ENCODE measurements around the gene LYST. TPM values are rescaled to one million over a fixed set of nuclear protein-coding genes. Genes with fewer than 3 reads are reported as not detected.

The LYST gene
- polyA plus RNA-seq, 1 donor (not counting 4 experiments of a cell fraction or from before 2014, with no cell fraction given), result 24.7 TPM

GRCh38 chr1:235669277-235669676 is 197.4 kb downstream of the LYST start:
- no peak overlapping the region for H3K27ac ChIP-seq (ENCODE audit: control insufficient read depth, insufficient read depth, low read length)

DNA sequence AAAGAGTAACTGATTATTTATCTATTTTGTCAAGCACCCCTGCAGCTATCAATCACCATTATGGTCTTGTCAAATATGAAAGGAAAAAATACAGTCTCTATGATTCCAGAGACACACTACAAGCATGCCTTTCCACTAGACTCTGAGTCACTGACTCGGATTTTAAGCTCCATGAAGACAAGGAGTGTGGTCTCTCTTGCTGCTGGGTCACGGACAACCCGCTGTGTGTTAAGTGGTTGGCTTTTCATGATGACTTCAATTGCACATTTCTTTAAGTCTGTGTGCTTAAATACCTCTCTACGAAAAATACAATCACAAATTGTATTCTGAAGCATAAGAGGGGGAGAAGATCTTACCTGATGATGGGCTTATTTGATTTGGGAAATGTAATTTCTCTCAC is 203.1 kb downstream of the LYST start:
- Histone ChIP-seq H3K4me3 (ENCODE audit: control insufficient read depth in 2 of 3, extremely low read depth in 1 of 3, insufficient read depth in 2 of 3, low read depth in 1 of 3, low read length in 3 of 3) (no peak overlapping the region), H3K27ac (ENCODE audit: control insufficient read depth, insufficient read depth, low read length) (no peak overlapping the region), H3K36me3 (ENCODE audit: control insufficient read depth in 2 of 2, extremely low read depth in 1 of 2, insufficient read depth in 2 of 2, low read length in 2 of 2) (no peaks in the 10 kb centered on the region), H4K20me1 (ENCODE audit: control insufficient read depth, extremely low read depth, insufficient read depth, low read length) (no peaks in the 10 kb centered on the region), H2AFZ (ENCODE audit: control insufficient read depth, low read length) (no peak overlapping the region), H3K4me1 (ENCODE audit: control insufficient read depth, extremely low read depth, insufficient read depth, low read length) (no peaks in the 10 kb centered on the region), H3K27me3 (ENCODE audit: control insufficient read depth, extremely low read depth, insufficient read depth, low read length) (no peaks in the 10 kb centered on the region), H3K9me3 (ENCODE audit: control insufficient read depth, low read depth, low read length) (no peaks in the 10 kb centered on the region), H3K9me1 (ENCODE audit: control insufficient read depth, extremely low read depth, insufficient read depth, low read length) (no peaks in the 10 kb centered on the region), H3K4me2 (ENCODE audit: control insufficient read depth, extremely low read depth, insufficient read depth, low read depth, low read length) (no peak overlapping the region), H3K79me2 (ENCODE audit: control insufficient read depth, insufficient read depth, low read length) (no peaks in the 10 kb centered on the region), H3K9ac (ENCODE audit: control insufficient read depth, extremely low read depth, insufficient read depth, low read length) (no peak overlapping the region)
- DNase-seq (ENCODE audit: low read depth, low spot score) (no peak), FAIRE-seq (no peak)
- dilution Hi-C loops (cut with MboI; ENCODE audit: extremely low pct_ligation_motif_present, low sequenced_read_pairs), result no loop called here
- TF ChIP-seq, protein P1, sequence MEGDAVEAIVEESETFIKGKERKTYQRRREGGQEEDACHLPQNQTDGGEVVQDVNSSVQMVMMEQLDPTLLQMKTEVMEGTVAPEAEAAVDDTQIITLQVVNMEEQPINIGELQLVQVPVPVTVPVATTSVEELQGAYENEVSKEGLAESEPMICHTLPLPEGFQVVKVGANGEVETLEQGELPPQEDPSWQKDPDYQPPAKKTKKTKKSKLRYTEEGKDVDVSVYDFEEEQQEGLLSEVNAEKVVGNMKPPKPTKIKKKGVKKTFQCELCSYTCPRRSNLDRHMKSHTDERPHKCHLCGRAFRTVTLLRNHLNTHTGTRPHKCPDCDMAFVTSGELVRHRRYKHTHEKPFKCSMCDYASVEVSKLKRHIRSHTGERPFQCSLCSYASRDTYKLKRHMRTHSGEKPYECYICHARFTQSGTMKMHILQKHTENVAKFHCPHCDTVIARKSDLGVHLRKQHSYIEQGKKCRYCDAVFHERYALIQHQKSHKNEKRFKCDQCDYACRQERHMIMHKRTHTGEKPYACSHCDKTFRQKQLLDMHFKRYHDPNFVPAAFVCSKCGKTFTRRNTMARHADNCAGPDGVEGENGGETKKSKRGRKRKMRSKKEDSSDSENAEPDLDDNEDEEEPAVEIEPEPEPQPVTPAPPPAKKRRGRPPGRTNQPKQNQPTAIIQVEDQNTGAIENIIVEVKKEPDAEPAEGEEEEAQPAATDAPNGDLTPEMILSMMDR (optimal IDR thresholded peaks at IDR 0.05 in 1 of 3, IDR thresholded peaks at IDR 0.05 in 1 of 3, conservative IDR thresholded peaks at IDR 0.05 in 1 of 3; ENCODE audit: extremely low read depth in 1 of 3, insufficient read depth in 2 of 3, low read length in 3 of 3), result no peak
- TF ChIP-seq EZH2 (IDR thresholded peaks at IDR 0.05; ENCODE audit: low read length), result no peak

More at GRCh38 chr1:235669277-235669676, 197.4 kb downstream of the LYST start:
- Histone ChIP-seq H3K36me3 (ENCODE audit: control insufficient read depth in 2 of 2, extremely low read depth in 1 of 2, insufficient read depth in 2 of 2, low read length in 2 of 2) (peaks cover 6 to 17% of the 10 kb centered on the region in 2 experiments), H3K4me2 (ENCODE audit: control insufficient read depth, extremely low read depth, insufficient read depth, low read depth, low read length) (no peak overlapping the region), H3K4me1 (ENCODE audit: control insufficient read depth, extremely low read depth, insufficient read depth, low read length) (no peaks in the 10 kb centered on the region), H3K4me3 (ENCODE audit: control insufficient read depth in 2 of 3, extremely low read depth in 1 of 3, insufficient read depth in 2 of 3, low read depth in 1 of 3, low read length in 3 of 3) (no peak overlapping the region), H3K79me2 (ENCODE audit: control insufficient read depth, insufficient read depth, low read length) (no peaks in the 10 kb centered on the region), H4K20me1 (ENCODE audit: control insufficient read depth, extremely low read depth, insufficient read depth, low read length) (no peaks in the 10 kb centered on the region), H2AFZ (ENCODE audit: control insufficient read depth, low read length) (no peak overlapping the region), H3K9ac (ENCODE audit: control insufficient read depth, extremely low read depth, insufficient read depth, low read length) (no peak overlapping the region), H3K9me1 (ENCODE audit: control insufficient read depth, extremely low read depth, insufficient read depth, low read length) (no peaks in the 10 kb centered on the region), H3K27me3 (ENCODE audit: control insufficient read depth, extremely low read depth, insufficient read depth, low read length) (no peaks in the 10 kb centered on the region), H3K9me3 (ENCODE audit: control insufficient read depth, low read depth, low read length) (peaks cover 17% of the 10 kb centered on the region)
- dilution Hi-C loops (cut with MboI; ENCODE audit: extremely low pct_ligation_motif_present, low sequenced_read_pairs), result no loop called here
- no peak for TF ChIP-seq EZH2 (IDR thresholded peaks at IDR 0.05; ENCODE audit: low read length)
- TF ChIP-seq, protein P1 (optimal IDR thresholded peaks at IDR 0.05 in 1 of 3, IDR thresholded peaks at IDR 0.05 in 1 of 3, conservative IDR thresholded peaks at IDR 0.05 in 1 of 3; ENCODE audit: extremely low read depth in 1 of 3, insufficient read depth in 2 of 3, low read length in 3 of 3), result no peak
- no peak for DNase-seq (ENCODE audit: low read depth, low spot score)
- no peak for FAIRE-seq
